HG02973 (cell line): ENCODE results near the gene LTBP3.

Experiments used
- ATAC-seq: cut with Tn5 transposase; IDR thresholded peaks from one replicate; pipeline ENCODE4 v1.9.1; 2021; ENCODE audit warnings: moderate library complexity; ENCODE audit not compliant: unreplicated experiment

LTBP3 gene

GRCh38 chr11:65555693-65556231 lies 2.4 kb downstream of the LTBP3 start:
- ATAC-seq, result no peak

DNA sequence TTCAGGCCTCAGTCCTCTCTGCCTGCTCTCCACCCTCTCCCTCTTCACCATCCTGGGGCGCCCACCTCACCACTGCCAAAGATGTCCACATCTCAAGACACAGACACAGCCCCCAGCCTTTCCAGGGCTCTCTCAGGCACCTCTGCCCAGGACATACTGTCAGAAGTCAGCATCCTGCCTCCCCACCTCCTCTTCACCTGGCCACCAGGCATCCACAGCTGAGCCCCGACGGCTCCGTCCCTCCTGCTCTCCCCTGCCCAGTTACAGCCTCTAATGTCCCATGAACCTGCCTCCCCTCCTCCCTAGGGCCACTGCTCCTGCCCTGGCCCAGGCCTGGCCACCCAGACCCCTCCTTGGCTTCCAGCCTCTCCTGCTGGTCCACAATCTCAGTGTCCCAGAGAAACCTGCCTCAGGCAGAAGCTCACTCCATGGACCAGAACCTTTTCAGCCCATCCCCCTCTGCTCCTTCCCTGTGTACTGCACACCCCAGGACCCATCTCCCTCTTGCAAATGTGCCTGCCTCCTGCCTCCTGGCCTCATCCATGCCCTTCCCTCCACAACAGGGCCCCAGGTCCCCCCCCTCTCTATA lies 3.2 kb downstream of the LTBP3 start:
- ATAC-seq, result no peak

GRCh38 chr11:65554057-65554818 lies 3.9 kb downstream of the LTBP3 start:
- ATAC-seq, result no peak

GRCh38 chr11:65553301-65554001 lies 4.7 kb downstream of the LTBP3 start:
- ATAC-seq, result no peak

DNA sequence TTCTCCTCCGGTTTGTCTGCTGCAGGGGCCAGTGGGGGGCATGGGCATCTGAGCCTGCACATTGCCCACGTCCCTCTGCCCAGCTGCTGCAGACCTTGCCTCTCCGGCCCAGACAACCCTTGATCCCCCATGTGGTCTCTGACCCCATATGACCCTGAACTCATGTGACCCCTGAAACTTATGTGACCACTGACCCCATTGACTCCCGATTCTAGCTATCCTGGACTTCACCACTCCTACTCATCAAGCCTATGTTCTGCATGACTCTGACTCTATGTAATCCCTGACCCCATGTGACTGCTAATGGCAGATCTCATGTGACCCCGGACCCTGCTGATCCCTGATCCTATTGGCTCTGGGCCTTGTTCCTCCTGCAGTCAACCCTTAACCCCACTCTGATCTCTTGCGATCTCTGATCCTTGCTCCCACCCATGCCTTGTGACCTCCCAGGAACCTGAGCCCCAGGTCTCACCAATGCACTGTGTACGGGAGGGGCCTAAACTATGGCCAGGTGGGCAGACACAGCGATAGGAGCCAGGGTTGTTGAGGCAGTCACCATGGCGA lies 5.7 kb downstream of the LTBP3 start:
- no peak for ATAC-seq

- no peak for ATAC-seq
Observed at GRCh38 chr11:65551572-65552387, 6.4 kb downstream of the LTBP3 start.

- ATAC-seq, result no peak
Observed at GRCh38 chr11:65549096-65549495, 9.1 kb downstream of the LTBP3 start.

DNA sequence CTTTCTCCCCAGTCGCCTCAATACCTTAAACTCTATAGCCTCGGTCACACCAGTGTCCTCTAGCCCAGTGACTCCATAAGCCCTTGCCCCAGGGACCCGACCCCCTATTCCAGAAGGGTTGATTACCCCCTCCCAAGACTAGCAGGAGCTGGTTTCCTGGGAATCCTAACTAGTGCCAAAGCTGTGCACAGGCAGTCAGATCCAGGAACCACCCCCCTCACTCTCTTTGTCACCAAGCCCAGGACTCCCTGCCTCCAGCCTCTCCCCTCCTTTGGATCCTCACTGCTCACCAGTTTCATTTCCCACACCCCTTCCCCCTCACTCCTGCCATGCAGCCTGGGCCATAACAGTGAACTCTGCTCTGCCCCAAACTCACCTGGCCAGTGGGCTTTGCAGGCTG lies 9.8 kb downstream of the LTBP3 start:
- ATAC-seq, result no peak

- ATAC-seq, result no peak
Observed at GRCh38 chr11:65547446-65548125, 10.6 kb downstream of the LTBP3 start.

GRCh38 chr11:65546217-65546958 lies 11.8 kb downstream of the LTBP3 start:
- ATAC-seq, result no peak

GRCh38 chr11:65545853-65546216 lies 12.3 kb downstream of the LTBP3 start:
- ATAC-seq, result no peak

DNA sequence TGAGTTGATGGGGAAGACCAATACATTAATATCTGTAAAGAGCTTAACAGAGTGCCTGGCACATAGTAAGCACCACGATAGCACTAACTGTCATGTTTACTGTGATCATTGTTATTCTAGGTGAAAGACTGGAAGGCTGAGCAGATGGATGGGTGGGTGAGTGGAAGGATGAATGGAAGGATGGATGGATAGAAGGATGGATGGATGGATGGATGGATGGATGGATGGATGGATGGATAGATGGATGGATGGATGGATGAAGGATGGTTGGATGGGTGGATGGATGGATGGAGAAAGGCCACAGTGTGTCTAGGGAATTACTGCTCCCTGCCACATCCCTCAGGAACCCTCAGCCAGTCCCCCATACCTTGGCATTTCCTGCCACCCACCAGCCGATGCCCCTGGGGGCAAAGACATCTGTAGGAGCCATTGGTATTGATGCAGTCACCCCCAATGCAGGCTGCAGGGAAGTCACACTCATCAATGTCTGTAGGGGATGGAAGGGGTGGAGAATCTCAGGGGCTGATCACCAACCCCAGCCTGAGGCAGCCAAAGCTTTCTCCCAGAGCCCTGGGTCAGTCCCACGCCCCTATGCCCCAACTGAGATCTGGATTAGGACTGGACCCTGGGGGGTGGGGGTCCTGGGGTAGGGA lies 15.3 kb downstream of the LTBP3 start:
- ATAC-seq, result no peak

DNA sequence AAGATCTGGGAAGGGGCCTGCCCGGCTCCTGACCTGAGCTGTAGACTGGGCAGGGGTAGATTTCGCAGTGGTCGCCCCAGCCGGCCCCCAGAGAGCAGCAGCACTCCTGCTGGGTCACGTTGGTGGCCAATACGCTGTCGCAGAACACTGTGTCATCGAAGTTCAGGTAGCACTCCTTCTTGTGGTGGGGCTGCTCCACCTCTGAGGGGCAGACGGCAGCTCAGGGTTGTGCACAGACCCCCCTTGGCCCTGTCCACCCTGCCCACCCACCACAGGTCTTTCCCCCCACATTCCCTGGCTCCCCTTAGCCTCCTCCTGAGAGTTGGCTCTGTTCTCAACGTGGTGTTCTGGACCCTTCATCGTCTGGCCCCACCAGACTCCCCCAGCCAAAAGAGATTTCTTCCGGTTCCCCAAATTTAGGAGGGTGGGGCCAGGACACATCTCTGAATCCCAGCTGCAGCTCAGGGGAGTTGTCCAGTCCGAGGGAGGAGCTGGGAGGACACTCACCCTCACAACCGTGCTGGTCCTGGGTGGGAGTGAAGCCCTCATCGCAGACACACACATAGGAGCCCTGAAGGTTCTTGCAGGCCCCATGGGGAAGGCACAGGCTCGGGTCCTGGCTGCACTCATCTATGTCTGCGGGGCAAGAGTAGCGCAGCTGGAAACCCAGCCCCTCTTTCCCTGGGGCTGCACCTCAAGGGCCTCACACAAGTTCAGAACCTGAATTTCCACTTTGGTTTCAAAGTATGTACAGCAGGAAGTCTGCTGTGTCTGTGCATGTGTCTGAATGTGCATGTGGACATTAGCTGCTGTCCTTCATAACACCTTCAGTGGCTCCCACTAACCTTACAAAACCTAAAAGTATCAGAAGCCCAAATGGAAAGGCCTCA lies 16.8 kb downstream of the LTBP3 start:
- ATAC-seq, result no peak

DNA sequence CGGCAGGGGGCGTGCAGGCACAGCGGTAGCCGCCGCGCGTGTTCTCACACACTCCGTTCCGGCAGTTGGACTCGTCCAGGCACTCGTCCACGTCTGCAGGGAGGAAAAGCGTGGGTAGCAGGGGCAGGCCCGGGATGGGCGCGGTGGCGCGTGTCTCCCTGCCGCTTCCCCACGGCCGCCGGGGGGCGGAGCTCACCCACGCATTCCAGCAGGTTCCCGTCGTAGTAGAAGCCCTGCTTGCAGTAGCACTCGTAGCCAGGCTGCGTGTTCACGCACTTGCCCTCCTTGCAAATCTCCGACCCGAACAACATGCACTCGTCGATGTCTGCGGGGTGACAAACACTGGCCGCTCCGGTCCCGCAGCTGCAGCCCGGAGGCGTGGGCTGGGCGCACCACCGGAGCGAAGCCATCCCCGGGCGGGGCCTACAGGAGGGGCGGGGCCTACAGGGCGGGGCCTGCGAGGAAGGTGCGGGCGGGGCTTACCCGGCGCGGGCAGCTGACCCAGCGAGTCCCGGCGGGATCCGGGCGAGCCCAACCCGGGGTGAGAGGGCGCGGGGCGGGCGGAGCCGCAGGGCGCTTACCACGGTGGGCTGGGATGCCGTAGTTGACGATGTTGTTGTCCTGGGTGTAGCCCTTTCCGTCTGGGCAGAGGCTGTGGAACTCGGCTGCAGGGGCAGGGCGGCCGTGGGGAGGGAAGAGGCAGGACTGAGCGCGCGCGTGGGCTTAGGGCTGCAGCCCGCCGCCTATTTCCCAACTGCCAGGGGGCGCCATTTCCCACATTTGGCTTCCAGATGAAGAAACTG lies 17.7 kb downstream of the LTBP3 start:
- peak; percentile 58 for ATAC-seq

DNA sequence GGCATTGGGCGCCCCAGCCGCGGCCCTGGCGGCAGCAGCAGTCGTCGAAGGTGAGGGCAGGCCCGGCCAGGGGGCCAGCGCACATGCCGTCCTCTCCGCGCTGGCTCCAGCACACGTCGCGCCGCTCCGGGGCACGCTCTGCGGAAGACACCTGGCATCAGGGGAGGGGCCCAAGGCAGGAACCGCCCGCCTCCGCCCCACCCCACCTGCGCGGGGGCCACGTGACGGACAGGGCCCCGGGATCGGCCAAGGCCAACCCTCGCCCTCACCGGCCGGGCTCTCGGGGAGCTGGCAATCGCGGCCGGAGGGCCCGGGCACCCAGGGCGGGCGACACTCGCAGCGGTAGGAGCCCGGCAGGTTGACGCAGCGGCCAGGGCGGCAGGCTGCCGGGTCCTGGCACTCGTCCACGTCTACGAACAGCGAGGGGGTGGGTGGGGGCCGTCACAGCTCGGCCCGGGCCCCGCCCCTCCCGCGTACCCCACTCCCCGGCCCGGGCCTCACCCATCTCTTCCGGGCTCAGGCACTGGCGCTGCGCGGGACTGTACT lies 18.3 kb downstream of the LTBP3 start:
- ATAC-seq, result peak; percentile 38

DNA sequence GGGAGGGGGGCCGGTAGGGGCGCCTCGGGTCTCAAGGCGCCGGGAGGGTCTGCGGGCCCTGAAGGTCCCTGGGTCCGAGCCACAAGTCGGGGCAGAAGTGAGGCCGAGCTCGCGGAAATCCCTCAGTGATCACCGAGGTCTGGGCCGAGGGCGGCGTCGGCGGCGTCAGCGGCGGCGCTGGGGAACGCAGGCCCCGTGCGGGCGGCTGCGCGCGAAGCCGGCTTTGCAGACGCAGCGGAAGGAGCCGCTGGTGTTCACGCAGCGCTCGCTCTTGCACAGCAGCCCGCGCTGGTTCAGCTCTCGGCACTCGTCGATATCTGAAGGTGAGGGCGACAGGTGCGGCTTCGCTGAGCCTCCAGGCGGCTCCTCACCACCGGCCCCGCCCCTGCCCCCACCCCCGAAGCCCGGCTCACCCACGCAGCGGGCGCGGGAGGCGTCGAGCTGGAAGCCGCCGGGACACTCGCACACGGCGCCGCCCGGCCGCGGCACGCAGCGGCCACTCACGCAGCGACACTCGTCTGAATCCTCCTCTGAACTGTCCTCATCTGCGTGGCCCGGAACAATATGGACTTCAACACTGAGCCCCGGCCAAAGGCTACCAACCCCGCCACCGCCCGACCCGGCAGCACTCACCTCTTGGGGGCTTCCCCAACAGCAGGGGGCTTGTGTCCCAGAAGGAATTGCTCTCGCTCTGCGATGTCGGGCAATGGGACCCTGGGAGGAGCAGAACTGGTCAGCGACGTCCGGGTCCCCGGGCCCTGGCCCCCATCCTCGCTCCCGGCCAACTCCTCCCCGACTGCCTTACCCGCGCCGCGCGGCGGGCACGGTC lies 19.0 kb downstream of the LTBP3 start:
- ATAC-seq, result no peak
